ENCODE results near the gene PROCR. TPM values are rescaled to one million over a fixed set of nuclear protein-coding genes. Genes with fewer than 3 reads are reported as not detected.
"Not testable (repeated sequence)": the region's sequence is repeated elsewhere in the genome, so short reads cannot be mapped to it uniquely, and the experiment has no call there.

Gene PROCR
- polyA plus RNA-seq, 3 donors, result 0.43 to 1.1 (median 0.90) TPM

- no peak for TF ChIP-seq CTCF (IDR thresholded peaks at IDR 0.05)
- no peak overlapping the region for H3K27ac ChIP-seq (ENCODE audit: low read depth in 1 of 2, low read length in 2 of 2)
- H3K79me2 ChIP-seq (ENCODE audit: insufficient read depth, low read length), result no peaks in the 10 kb centered on the region
- H3K9ac ChIP-seq (ENCODE audit: insufficient read depth, low read length, poor library complexity, severe bottlenecking), result no peak overlapping the region
- H3K36me3 ChIP-seq (replicated peaks in 1 of 2; ENCODE audit: control insufficient read depth in 1 of 2, insufficient read depth in 2 of 2, low read length in 2 of 2), result no peaks in the 10 kb centered on the region
- Mint-ChIP-seq H3K9me3 (peaks cover 0 to 9% (median 4%) of the 10 kb centered on the region in 7 donors), H3K27me3 (ENCODE audit: low read depth in 3 of 3) (peaks cover 0 to 4% (median 0%) of the 10 kb centered on the region in 3 donors), H3K4me1 (no peaks in the 10 kb centered on the region), H3K27ac (no peak overlapping the region), H3K4me3 (no peak overlapping the region), H3K36me3 (peaks cover 0 to 3% of the 10 kb centered on the region in 2 donors)
- no peaks in the 10 kb centered on the region for H3K9me3 ChIP-seq (replicated peaks in 1 of 2; ENCODE audit: control insufficient read depth in 1 of 2, insufficient read depth in 1 of 2, low read length in 2 of 2)
- no peaks in the 10 kb centered on the region for H3K27me3 ChIP-seq (ENCODE audit: control insufficient read depth in 2 of 2, insufficient read depth in 2 of 2, low read length in 2 of 2)
- H3K4me2 ChIP-seq (replicated peaks; ENCODE audit: extremely low read depth, low read length, poor library complexity, severe bottlenecking), result no peak overlapping the region
- WGBS (ENCODE audit: insufficient coverage), result 100% methylated on average over 1 of the region's 5 CpGs
- intact Hi-C loops (cut with micrococcal nuclease), result no loop called here
- H4K20me1 ChIP-seq (ENCODE audit: insufficient read depth, low read length), result no peaks in the 10 kb centered on the region
- no peak overlapping the region for H2AFZ ChIP-seq (ENCODE audit: insufficient read depth, low read depth, low read length, poor library complexity, severe bottlenecking)
- no peak overlapping the region for H3K4me3 ChIP-seq (replicated peaks in 1 of 3; ENCODE audit: low read depth in 2 of 3, low read length in 3 of 3)
- H3K4me1 ChIP-seq (ENCODE audit: control insufficient read depth in 1 of 2, insufficient read depth in 2 of 2, low read length in 2 of 2), result no peaks in the 10 kb centered on the region
- DNase-seq, result no peak
These were observed 15.8 kb downstream of the PROCR start for GRCh38 chr20:35187584-35188190.

GRCh38 chr20:35189223-35189622 is 17.4 kb downstream of the PROCR start:
- H3K9me3 ChIP-seq (replicated peaks in 1 of 2; ENCODE audit: control insufficient read depth in 1 of 2, insufficient read depth in 1 of 2, low read length in 2 of 2); intact Hi-C loops (cut with micrococcal nuclease); H3K4me1 Mint-ChIP-seq; H2AFZ ChIP-seq (ENCODE audit: insufficient read depth, low read depth, low read length, poor library complexity, severe bottlenecking); H3K4me3 Mint-ChIP-seq; H3K27ac Mint-ChIP-seq; H3K27ac ChIP-seq (ENCODE audit: low read depth in 1 of 2, low read length in 2 of 2); H3K36me3 ChIP-seq (replicated peaks in 1 of 2; ENCODE audit: control insufficient read depth in 1 of 2, insufficient read depth in 2 of 2, low read length in 2 of 2); H3K27me3 Mint-ChIP-seq (ENCODE audit: low read depth in 3 of 3); H3K4me2 ChIP-seq (replicated peaks; ENCODE audit: extremely low read depth, low read length, poor library complexity, severe bottlenecking); H3K79me2 ChIP-seq (ENCODE audit: insufficient read depth, low read length); H3K4me3 ChIP-seq (replicated peaks in 1 of 3; ENCODE audit: low read depth in 2 of 3, low read length in 3 of 3); H4K20me1 ChIP-seq (ENCODE audit: insufficient read depth, low read length); DNase-seq; H3K9me3 Mint-ChIP-seq; H3K27me3 ChIP-seq (ENCODE audit: control insufficient read depth in 2 of 2, insufficient read depth in 2 of 2, low read length in 2 of 2); H3K9ac ChIP-seq (ENCODE audit: insufficient read depth, low read length, poor library complexity, severe bottlenecking); H3K4me1 ChIP-seq (ENCODE audit: control insufficient read depth in 1 of 2, insufficient read depth in 2 of 2, low read length in 2 of 2); H3K36me3 Mint-ChIP-seq: not testable (repeated sequence)
- 98% methylated on average over 6 of the region's 8 CpGs for WGBS (ENCODE audit: insufficient coverage)

Data from CD14-positive monocyte (primary cell).